ENCODE measurements around the gene JARID2. TPM values are rescaled to one million over a fixed set of nuclear protein-coding genes. Genes with fewer than 3 reads are reported as not detected.

JARID2 gene
- total RNA-seq, 1 experiment from 2014 or later = 180 TPM

DNA sequence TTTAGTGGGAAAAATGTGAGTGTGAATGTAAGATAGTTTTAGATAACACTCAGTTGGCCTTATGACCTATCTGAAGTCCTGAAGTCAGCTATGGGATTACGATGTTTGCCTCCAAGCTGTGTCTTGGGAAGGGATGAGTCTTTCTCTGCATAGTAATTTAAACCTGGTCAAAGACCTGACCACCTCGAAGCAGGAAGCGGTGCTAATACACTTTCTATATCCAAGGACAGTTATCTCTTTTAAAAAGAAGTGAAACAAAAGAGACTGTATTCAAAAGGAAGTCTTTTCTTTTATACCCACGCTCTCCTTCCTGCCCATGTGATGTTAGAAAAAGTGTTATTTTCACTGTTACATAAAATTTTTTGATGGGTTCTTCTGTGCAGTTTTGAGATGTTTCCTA, 94.9 kb downstream of the JARID2 start:
- ChIA-PET POLR2A (no interaction called here), CTCF (no interaction called here)
- 0 out of 2 replicates have a peak overlapping the region, but pooled peaks have one; percentile 3 for H3K4me3 Mint-ChIP-seq
- no peaks in the 10 kb centered on the region for H3K27me3 Mint-ChIP-seq (ENCODE audit: low read depth)
- H3K36me3 Mint-ChIP-seq = no peaks in the 10 kb centered on the region
- DNase-seq (ENCODE audit: low spot score) (no peak), ATAC-seq (no peak)
- H3K27ac Mint-ChIP-seq = peak overlapping the region; percentile 38
- H3K9me3 Mint-ChIP-seq = no peaks in the 10 kb centered on the region
- TF ChIP-seq ZNF396 (CRISPR knock-in tag; IDR thresholded peaks at IDR 0.05; ENCODE audit: borderline replicate concordance) (no peak), FOXK1 (CRISPR knock-in tag; IDR thresholded peaks at IDR 0.05) (no peak), AFF4 (CRISPR knock-in tag; IDR thresholded peaks at IDR 0.05; ENCODE audit: borderline replicate concordance) (no peak), TCF7 (CRISPR knock-in tag; IDR thresholded peaks at IDR 0.05; ENCODE audit: low read depth) (no peak), NFYB (CRISPR knock-in tag; conservative IDR thresholded peaks at IDR 0.05; ENCODE audit: low read depth) (no peak), MLX (CRISPR knock-in tag; IDR thresholded peaks at IDR 0.05) (no peak), RORB (CRISPR knock-in tag; IDR thresholded peaks at IDR 0.05) (no peak), NR2C2 (CRISPR knock-in tag; IDR thresholded peaks at IDR 0.05) (no peak), MXD4 (CRISPR knock-in tag; IDR thresholded peaks at IDR 0.05; ENCODE audit: borderline replicate concordance) (no peak), HMGA2 (CRISPR knock-in tag; IDR thresholded peaks at IDR 0.05) (no peak), ERG (CRISPR knock-in tag; IDR thresholded peaks at IDR 0.05) (no peak), MYBL2 (CRISPR knock-in tag; IDR thresholded peaks at IDR 0.05) (no peak), KAT7 (CRISPR knock-in tag; IDR thresholded peaks at IDR 0.05; ENCODE audit: borderline replicate concordance) (no peak), TP53 (CRISPR knock-in tag; IDR thresholded peaks at IDR 0.05) (no peak)
- TF ChIP-seq, protein P1, sequence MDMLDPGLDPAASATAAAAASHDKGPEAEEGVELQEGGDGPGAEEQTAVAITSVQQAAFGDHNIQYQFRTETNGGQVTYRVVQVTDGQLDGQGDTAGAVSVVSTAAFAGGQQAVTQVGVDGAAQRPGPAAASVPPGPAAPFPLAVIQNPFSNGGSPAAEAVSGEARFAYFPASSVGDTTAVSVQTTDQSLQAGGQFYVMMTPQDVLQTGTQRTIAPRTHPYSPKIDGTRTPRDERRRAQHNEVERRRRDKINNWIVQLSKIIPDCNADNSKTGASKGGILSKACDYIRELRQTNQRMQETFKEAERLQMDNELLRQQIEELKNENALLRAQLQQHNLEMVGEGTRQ (CRISPR knock-in tag; IDR thresholded peaks at IDR 0.05) = no peak
- TF ChIP-seq, protein P2, sequence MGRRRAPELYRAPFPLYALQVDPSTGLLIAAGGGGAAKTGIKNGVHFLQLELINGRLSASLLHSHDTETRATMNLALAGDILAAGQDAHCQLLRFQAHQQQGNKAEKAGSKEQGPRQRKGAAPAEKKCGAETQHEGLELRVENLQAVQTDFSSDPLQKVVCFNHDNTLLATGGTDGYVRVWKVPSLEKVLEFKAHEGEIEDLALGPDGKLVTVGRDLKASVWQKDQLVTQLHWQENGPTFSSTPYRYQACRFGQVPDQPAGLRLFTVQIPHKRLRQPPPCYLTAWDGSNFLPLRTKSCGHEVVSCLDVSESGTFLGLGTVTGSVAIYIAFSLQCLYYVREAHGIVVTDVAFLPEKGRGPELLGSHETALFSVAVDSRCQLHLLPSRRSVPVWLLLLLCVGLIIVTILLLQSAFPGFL (CRISPR knock-in tag; IDR thresholded peaks at IDR 0.05; ENCODE audit: borderline replicate concordance) = no peak
- H3K4me1 Mint-ChIP-seq = peaks cover 90% of the 10 kb centered on the region

DNA sequence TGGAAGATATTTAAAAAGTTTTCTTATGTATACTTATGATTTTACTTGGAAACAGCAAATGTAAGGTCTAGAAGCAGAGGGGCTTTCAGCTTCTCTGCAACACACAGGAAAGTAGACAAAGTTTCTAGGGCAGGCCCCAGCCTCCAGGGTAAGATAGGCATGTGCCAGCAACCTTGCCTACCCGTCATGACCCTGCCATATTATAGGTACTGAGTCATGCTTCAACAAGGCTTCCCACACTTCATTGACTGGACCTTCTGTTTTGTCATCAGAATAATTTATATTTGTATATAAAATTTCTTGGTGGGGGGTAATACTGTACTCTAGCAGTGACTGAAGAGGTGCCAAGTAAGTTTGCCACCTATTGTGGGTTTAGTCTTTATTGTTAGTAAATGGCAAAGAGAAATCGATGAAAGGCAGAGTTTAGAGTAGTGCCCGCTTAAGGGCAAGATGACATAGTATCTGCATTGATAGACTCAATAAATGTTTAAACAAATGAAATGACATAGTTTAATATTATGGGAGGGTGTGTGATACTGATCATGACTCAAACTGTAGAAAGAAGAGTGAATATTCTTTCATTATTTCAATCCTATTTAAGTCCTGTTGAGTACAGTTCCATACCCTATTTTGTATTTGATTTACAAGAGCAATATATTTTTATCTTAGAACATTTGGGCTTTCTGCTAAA, 95.6 kb downstream of the JARID2 start:
- ATAC-seq = no peak
- H3K4me3 Mint-ChIP-seq = peak overlapping the region; percentile 47; the same call in 1 of the 2 replicates
- peak overlapping the region; percentile 89; the same call in 1 of the 2 replicates for H3K27ac Mint-ChIP-seq
- DNase-seq (ENCODE audit: low spot score) = no peak
- H3K36me3 Mint-ChIP-seq = no peaks in the 10 kb centered on the region
- peaks cover 91% of the 10 kb centered on the region for H3K4me1 Mint-ChIP-seq
- POLR2A ChIA-PET = no interaction called here
- no peaks in the 10 kb centered on the region for H3K9me3 Mint-ChIP-seq
- CTCF ChIA-PET = no interaction called here
- no peaks in the 10 kb centered on the region for H3K27me3 Mint-ChIP-seq (ENCODE audit: low read depth)
- TF ChIP-seq, protein P3, sequence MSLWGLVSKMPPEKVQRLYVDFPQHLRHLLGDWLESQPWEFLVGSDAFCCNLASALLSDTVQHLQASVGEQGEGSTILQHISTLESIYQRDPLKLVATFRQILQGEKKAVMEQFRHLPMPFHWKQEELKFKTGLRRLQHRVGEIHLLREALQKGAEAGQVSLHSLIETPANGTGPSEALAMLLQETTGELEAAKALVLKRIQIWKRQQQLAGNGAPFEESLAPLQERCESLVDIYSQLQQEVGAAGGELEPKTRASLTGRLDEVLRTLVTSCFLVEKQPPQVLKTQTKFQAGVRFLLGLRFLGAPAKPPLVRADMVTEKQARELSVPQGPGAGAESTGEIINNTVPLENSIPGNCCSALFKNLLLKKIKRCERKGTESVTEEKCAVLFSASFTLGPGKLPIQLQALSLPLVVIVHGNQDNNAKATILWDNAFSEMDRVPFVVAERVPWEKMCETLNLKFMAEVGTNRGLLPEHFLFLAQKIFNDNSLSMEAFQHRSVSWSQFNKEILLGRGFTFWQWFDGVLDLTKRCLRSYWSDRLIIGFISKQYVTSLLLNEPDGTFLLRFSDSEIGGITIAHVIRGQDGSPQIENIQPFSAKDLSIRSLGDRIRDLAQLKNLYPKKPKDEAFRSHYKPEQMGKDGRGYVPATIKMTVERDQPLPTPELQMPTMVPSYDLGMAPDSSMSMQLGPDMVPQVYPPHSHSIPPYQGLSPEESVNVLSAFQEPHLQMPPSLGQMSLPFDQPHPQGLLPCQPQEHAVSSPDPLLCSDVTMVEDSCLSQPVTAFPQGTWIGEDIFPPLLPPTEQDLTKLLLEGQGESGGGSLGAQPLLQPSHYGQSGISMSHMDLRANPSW (CRISPR knock-in tag; conservative IDR thresholded peaks at IDR 0.05; ENCODE audit: low read depth) = no peak
- TF ChIP-seq RORB (CRISPR knock-in tag; IDR thresholded peaks at IDR 0.05) = no peak
- TF ChIP-seq, protein P4, sequence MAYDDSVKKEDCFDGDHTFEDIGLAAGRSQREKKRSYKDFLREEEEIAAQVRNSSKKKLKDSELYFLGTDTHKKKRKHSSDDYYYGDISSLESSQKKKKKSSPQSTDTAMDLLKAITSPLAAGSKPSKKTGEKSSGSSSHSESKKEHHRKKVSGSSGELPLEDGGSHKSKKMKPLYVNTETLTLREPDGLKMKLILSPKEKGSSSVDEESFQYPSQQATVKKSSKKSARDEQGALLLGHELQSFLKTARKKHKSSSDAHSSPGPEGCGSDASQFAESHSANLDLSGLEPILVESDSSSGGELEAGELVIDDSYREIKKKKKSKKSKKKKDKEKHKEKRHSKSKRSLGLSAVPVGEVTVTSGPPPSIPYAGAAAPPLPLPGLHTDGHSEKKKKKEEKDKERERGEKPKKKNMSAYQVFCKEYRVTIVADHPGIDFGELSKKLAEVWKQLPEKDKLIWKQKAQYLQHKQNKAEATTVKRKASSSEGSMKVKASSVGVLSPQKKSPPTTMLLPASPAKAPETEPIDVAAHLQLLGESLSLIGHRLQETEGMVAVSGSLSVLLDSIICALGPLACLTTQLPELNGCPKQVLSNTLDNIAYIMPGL (CRISPR knock-in tag; IDR thresholded peaks at IDR 0.05) = no peak
- TF ChIP-seq HMGA2 (CRISPR knock-in tag; IDR thresholded peaks at IDR 0.05) = no peak
- TF ChIP-seq SMAD4 (CRISPR knock-in tag; IDR thresholded peaks at IDR 0.05) = no peak
- no peak for TF ChIP-seq JAZF1 (CRISPR knock-in tag; IDR thresholded peaks at IDR 0.05)
- no peak for TF ChIP-seq ESRRA (CRISPR knock-in tag; IDR thresholded peaks at IDR 0.05; ENCODE audit: borderline replicate concordance)
- TF ChIP-seq ATF3 (CRISPR knock-in tag; conservative IDR thresholded peaks at IDR 0.05) = no peak
- no peak for TF ChIP-seq MYBL2 (CRISPR knock-in tag; IDR thresholded peaks at IDR 0.05)

Data from WTC11 (cell line).